ENCODE results near the gene TIMM22. TPM values are rescaled to one million over a fixed set of nuclear protein-coding genes. Genes with fewer than 3 reads are reported as not detected.

TIMM22 gene
- total and polyA plus RNA-seq, 2 of the 13 experiments (the other 11 are each of a cell fraction or from before 2014, with no cell fraction given) = 6.2 to 15.5 TPM

GRCh38 chr17:996554-997344, at the start of gene TIMM22 (continued):
- TF ChIP-seq KDM3A (CRISPR knock-in tag; IDR thresholded peaks at IDR 0.05; ENCODE audit: low read depth) = peak; percentile 83
- no peak for TF ChIP-seq ZNF660 (CRISPR knock-in tag; IDR thresholded peaks at IDR 0.05; ENCODE audit: borderline replicate concordance, low read depth)
- no peak for TF ChIP-seq ZBTB40 (IDR thresholded peaks at IDR 0.05)
- peak; percentile 83; the same call in 1 of the 2 replicates for TF ChIP-seq ZBTB40 (CRISPR knock-in tag; IDR thresholded peaks at IDR 0.05)
- TF ChIP-seq ZNF513 (CRISPR knock-in tag; conservative IDR thresholded peaks at IDR 0.05) = 0 out of 2 replicates have a peak, but pooled peaks have one; percentile 76
- no peak for TF ChIP-seq ZNF562 (CRISPR knock-in tag; IDR thresholded peaks at IDR 0.05; ENCODE audit: borderline replicate concordance)
- TF ChIP-seq ADNP (CRISPR knock-in tag; IDR thresholded peaks at IDR 0.05) = no peak
- peak; percentile 93 for TF ChIP-seq ZFX (CRISPR knock-in tag; IDR thresholded peaks at IDR 0.05; ENCODE audit: low read depth)
- TF ChIP-seq JUN (CRISPR knock-in tag; IDR thresholded peaks at IDR 0.05) = peak; percentile 56; the same call in 1 of the 2 replicates
- TF ChIP-seq SMAD9 (CRISPR knock-in tag; IDR thresholded peaks at IDR 0.05) = no peak
- TF ChIP-seq ZNF687 (CRISPR knock-in tag; IDR thresholded peaks at IDR 0.05) = peak; percentile 94
- TF ChIP-seq ZBTB14 (CRISPR knock-in tag; IDR thresholded peaks at IDR 0.05) = peak; percentile 81
